NCI-H748 (cell line): Measurements from ENCODE around the gene IDH3G.
A peak's percentile ranks its signal among the peaks of the same experiment; 100 is the strongest.
"Not testable (repeated sequence)": the region's sequence is repeated elsewhere in the genome, so short reads cannot be mapped to it uniquely, and the experiment has no call there.

ENCODE experiments used
- DNase-seq: peaks from one replicate; lab custom pipeline; 2025; ENCODE audit not compliant: unreplicated experiment; lab: John Stamatoyannopoulos, UW

IDH3G gene

DNA sequence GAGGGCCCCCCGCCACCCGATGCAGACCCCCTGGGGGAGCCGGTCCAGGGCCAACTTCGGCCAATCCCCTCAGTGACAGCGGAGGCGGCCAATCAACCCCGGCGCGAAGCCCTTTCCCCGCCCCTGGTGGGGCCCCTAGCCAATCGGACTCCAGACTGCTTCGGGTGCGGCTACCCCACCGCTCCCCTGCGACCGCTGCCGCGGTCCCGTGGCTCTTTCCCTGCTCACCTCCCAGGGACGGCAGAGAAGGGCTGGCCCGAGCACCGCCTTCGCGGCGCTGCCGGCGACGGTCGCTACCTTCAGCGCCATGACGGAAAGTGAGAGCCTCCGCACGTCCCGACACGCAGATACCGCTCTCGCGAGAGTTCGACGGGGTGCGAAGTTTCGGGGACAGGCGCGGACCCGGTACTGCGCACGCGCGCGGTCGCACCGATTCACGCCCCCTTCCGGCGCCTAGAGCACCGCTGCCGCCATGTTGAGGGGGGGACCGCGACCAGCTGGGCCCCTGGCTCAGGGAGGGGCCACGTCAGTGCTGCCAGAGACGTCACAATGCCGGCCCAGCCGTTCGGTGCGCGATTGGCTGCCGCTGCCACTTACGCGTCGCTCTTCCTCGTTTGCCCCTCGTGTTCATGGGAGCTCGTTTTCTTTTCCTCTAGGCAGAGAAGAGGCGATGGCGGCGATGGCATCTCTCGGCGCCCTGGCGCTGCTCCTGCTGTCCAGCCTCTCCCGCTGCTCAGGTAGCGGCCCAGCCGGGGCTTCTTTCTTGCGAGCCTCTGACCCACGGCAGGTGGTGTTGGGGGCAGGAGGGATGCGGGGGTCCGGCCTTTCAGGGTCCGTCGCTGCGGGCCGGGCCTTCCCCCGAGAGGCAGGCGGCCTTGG, at the start of gene IDH3G, which contains the start of gene SSR4:
IDH3G (minus strand) TSS at position 358 of the 879 bp plus-strand sequence; CDS start at position 309, 49 bp downstream.
SSR4 (plus strand) TSS at position 651 of the 879 bp plus-strand sequence; CDS start at position 671, 20 bp downstream.
- peak; percentile 95 for DNase-seq

- DNase-seq, result no peak
Measured at GRCh38 chrX:153836921-153837320, 42.7 kb upstream of the IDH3G start.

DNA sequence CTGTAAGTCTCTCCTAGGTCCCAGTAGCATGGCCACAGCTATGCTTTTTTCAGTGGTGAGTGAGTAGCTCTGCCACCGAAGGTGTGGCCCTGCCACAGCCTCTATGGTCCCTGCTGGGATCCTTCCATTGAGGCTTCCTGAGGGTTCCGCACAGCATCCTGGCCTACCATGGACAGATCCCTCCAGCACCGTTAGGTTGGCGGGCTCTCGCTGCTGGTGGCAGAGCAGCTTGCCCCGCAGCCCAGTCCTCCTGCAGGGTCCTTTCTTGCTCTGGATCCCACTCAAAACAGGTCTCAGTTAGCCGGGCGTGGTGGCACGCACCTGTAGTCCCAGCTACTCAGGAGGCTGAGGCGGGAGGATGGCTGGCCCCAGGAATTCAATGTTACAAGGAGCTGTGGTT, 38.6 kb upstream of the IDH3G start:
- DNase-seq, result no peak

DNA sequence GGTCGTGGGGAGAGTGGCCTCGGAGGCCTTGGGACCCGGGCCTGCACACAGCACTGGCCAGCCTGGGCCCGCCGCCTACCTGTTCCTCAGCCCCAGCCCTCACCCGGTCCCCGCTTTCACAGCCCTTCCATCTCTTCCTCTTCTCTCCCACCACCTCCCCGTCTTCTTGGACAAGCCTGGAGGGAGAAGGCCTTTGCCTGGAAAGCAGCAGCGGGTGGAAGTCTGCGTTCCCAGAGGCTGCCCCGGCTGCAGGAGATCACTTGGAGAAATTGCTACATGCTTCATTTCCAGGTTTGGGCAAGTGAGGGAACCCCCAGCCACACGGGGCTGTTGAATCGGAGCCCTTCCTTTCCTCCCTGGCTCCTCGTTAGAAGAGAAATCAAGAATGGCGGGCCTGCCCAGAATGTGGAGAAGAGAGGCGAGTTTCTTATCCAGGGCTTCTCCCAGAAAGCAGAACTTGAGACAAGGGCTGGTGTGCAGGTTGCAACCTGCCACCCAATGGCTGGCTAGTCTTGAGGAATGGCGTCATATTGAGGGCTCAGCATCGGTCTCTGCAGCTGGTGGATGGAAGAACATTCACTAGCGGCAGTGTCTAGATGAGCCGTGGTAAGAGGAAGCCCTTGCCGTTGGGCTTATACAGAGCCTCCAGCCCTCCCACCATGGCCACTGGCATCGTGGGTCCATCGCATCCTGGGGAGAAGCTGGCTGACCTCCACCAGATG, 37.4 kb upstream of the IDH3G start:
- DNase-seq, result no peak

- peak; percentile 53 for DNase-seq
Measured at GRCh38 chrX:153830640-153831428, 36.7 kb upstream of the IDH3G start.

- DNase-seq, result peak; percentile 54
Measured at GRCh38 chrX:153829799-153830639, 35.8 kb upstream of the IDH3G start, which contains the start of gene PDZD4. Gene PDZD4, minus strand, starts transcription at chrX:153830544. Its CDS starts 246 bp downstream, at chrX:153830298.

DNA sequence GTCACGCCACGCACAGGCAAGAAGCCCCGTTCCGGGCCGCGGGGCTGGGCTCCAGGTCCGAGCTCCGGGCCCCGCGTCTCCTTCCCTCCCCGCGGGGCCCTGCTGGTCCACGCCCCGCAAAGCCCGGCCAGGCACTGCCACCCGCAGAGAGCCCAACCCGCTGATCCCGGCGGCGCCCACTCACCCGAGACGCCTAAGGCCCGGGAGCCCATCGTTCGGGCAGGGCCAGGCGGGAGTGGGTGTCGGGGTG, 35.3 kb upstream of the IDH3G start:
- DNase-seq, result no peak

GRCh38 chrX:153828723-153829548, 34.8 kb upstream of the IDH3G start:
- peak; percentile 15 for DNase-seq

DNA sequence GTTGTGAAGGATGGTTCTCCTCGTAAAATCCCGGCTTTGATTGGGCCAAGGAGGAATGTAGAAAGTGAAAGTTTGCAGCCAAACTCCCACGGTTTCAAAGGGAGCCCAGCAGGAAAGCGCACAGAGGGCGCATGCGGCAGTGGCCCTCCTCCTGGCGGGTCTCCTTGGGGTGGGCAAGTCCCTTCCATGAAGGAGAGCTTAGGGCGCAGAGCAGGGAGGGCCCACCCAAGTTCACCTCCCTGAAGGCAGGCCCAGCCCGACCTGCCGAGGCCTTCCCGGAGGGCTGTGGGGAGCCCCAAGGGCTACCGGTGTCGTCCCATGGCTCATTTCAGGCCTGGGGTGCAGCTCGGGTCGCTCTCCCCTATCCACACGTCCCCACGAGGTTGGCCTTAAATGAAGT, 34.1 kb upstream of the IDH3G start:
- no peak for DNase-seq

DNA sequence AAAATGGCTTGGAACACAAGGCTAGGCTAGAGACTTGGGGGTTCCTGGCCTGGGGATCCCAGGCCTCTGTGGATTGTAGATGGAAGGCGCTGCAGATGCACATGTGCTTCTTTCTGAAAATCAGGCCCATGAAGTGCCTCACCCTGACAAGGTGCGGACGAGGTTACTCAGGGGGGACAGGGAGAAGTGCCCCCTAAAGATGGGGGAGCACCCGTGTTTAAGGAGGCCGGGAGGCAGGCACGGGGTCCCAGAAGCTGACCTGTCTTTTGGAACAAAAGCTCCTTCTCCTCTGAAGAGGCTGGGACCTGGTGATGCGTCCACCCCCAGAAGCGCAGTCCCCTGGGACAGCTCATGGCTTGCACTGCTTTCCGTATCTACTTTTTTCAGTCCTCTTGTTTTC, 33.7 kb upstream of the IDH3G start:
- DNase-seq, result no peak

DNA sequence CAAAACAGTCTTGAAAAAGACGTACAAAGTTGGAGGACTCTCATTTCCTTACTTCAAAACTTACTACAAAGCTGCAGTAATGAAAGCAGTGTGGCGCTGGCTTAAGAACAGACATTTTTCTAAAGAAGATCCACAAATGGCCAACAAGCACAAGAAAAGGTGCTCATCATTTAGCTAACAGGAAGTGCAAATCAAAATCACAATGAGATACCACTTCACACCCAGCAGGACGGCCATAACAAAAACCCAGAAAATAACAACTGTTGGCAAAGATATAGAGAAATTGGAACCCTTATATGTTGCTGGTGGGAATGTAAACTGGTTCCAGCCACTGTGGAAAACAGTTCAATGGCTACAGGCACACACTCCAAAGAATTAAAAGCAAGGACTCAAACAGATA, 32.8 kb upstream of the IDH3G start:
- peak; percentile 38 for DNase-seq

DNA sequence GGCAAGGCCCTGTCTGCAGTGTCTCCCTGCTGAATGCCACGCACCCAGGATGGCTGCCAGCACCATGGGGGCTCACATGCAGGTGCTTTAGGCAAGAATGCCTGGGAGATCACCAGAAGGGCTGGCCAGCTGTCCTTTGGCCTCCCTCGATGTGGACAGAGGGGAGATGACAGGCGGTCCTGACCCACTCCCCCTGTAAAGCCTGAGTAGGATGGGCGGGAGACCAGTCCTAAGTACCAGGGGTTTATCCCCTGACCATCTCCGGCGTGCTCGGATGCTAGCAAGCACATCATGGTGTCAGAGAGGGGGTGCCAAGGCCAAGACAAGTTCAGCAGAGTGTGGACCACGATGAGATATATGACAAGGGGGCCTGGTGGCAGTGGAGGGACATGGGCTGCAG, 30.9 kb upstream of the IDH3G start:
- no peak for DNase-seq

GRCh38 chrX:153824348-153824747, 30.2 kb upstream of the IDH3G start:
- no peak for DNase-seq

DNA sequence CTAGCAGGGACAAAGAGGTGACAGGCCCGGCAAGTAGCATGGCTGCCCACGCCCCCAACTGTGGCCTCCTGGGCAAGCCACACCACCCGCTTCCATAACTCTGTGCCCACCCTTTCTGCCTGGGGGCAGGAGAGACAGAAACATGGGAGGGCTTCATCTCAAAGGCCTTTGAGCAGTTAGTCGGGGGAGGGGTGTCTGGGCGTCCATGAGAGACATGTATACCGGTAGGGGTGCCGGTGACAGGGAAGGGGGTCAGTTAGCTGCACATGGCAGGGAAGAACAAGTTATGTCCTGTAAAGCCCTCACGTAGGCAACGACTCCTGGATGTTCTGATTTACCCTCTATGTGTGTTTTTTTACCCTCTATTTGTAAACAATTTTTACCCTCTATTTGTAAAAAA, 26.9 kb upstream of the IDH3G start:
- DNase-seq, result no peak

GRCh38 chrX:153820601-153821000, 26.4 kb upstream of the IDH3G start:
- peak; percentile 15 for DNase-seq

GRCh38 chrX:153819384-153820040, 25.3 kb upstream of the IDH3G start:
- peak; percentile 44 for DNase-seq

GRCh38 chrX:153818571-153819383, 24.6 kb upstream of the IDH3G start:
- DNase-seq, result peak; percentile 71

GRCh38 chrX:153818064-153818463, 23.9 kb upstream of the IDH3G start:
- not testable (repeated sequence) for DNase-seq
